ENCODE data around the gene NUMBL. TPM values are rescaled to one million over a fixed set of nuclear protein-coding genes. Genes with fewer than 3 reads are reported as not detected.
A peak's percentile ranks its signal among the peaks of the same experiment; 100 is the strongest.
"Not testable (repeated sequence)": the region's sequence is repeated elsewhere in the genome, so short reads cannot be mapped to it uniquely, and the experiment has no call there.

Gene NUMBL
- total RNA-seq, 2 experiments from 2014 or later: 6.4 to 7.2 TPM

DNA sequence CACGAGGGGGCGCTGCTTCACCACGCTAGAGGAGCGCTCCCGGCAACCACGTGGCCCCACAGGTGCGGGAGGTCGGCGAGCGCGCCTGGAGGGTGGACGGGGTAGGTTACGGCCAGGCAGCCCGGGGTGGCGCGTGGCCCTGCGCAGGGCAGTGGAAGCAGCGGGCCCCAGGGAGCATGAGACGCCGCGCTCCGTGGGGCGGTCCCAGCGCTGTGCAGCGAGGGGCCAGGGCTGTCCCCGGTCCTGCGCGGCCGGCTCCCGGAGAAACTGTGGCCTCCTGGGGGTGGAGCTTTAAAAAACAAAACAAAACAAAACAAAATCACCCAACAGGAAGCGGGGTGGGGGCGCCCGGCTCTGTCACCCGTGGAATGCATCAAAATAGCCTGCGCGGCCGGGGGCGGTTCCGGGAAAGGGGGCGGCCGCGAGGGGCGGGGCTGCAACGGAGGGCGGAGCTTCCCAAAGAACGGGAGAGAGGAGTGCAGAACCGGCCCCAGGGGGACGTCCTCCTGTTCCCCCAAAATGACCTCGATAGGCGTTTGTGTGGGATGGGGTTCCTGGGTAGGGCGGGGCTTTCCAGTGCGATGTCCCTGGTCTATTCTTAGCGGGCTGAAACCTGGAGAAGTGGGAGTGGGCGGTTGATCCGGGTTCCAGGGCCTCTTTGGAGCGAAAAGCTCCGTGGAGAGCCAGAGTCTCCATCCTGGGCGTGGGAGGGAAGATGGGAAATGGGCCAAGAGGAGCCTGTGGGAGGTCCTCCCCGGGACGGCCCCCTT lies 27.3 kb downstream of the NUMBL start:
- Mint-ChIP-seq H3K4me3 (peak overlapping the region; percentile 72), H3K27me3 (no peaks in the 10 kb centered on the region), H3K4me1 (peaks cover 22% of the 10 kb centered on the region), H3K36me3 (peaks cover under 1% of the 10 kb centered on the region), H3K9me3 (ENCODE audit: low read depth) (no peaks in the 10 kb centered on the region), H3K27ac (peak overlapping the region; percentile 56)
- ATAC-seq: peak; percentile 92
- CTCF ChIA-PET: interaction anchor here (0.6 to 5.8 kb wide), 37 partner anchors 9 to 1757 kb away, joined by 3 to 67 read pairs (median 4); partner anchors contain the start of genes ACTMAP, COQ8B, EGLN2 and ITPKC
- peak; percentile 92 for DNase-seq

DNA sequence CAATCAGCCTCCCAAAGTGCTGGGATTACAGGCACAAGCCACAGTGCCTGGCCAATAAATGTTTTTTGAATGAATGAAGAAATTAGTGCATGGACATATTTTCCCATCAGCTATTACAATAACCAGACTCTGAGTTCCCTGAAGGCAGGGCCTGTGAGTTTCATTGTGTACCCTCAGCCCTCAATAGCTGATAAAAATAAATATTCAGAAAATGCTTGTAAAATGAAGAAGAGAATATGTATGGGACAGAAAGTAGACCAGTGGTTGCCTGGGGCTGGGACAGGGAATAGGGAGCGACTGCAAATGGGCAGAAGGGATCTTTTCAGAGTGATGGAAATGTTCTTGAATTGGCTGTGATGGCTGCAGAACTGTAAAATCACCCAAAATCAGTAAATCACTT lies 28.8 kb downstream of the NUMBL start:
- H3K36me3 Mint-ChIP-seq: no peaks in the 10 kb centered on the region
- H3K9me3 Mint-ChIP-seq (ENCODE audit: low read depth): no peaks in the 10 kb centered on the region
- CTCF ChIA-PET: interaction anchor here (1.3 to 5.8 kb wide), 6 partner anchors 26 to 647 kb away, joined by 3 to 67 read pairs (median 6); no protein-coding TSS in a partner anchor
- H3K27me3 Mint-ChIP-seq: no peaks in the 10 kb centered on the region
- ATAC-seq (no peak), DNase-seq (no peak)
- H3K4me3 Mint-ChIP-seq: no peak overlapping the region
- no peak overlapping the region for H3K27ac Mint-ChIP-seq
- H3K4me1 Mint-ChIP-seq: peaks cover 18% of the 10 kb centered on the region

DNA sequence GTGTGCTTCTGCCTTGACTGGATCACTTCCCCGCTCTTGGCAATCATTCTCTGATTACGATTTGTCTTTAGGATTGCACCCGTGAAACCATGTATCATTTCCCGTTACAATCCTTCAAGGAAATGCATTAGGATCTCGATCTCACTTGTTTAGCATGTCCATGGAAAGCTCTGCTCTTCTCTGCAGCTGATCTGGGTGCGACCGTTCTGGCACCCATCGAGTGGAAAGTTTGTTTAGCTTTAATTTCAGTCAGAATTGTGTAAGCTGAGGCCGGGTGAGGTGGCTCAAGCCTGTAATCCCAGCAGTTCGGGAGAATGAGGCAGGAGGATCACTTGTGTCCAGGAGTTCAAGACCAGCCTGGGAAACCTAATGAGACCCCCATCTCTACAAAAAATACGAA lies 30.9 kb downstream of the NUMBL start:
- no peak for ATAC-seq
- DNase-seq: no peak
- H3K27ac Mint-ChIP-seq: no peak overlapping the region

DNA sequence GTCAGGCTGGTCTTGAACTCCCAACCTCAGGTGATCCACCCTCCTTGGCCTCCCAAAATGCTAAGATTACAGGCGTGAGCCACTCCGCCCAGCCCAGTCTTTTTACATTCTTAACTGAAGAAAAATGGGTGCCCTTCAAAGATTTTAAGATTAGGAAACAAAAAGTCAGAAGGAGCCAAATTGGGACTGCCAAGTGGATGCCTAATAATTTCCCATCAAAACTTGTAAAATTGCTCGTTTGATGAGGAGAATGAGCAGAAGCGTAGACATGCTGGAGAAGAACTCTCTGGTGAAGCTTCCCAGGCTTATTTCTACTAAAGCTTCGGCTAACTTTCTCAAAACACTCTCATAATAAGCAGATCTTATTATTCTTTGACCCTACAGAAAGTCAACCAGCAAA lies 31.3 kb downstream of the NUMBL start:
- Mint-ChIP-seq H3K27ac (no peak overlapping the region), H3K4me1 (peaks cover 9% of the 10 kb centered on the region), H3K9me3 (ENCODE audit: low read depth) (no peaks in the 10 kb centered on the region), H3K36me3 (no peaks in the 10 kb centered on the region), H3K27me3 (no peaks in the 10 kb centered on the region), H3K4me3 (no peak overlapping the region)
- CTCF ChIA-PET: interaction anchor here (0.7 to 5.8 kb wide), 4 partner anchors 9 to 160 kb away, joined by 3 to 67 read pairs (median 4); no protein-coding TSS in a partner anchor
- no peak for ATAC-seq
- DNase-seq: no peak

More for the DNA sequence above, 30.9 kb downstream of the NUMBL start:
- Mint-ChIP-seq H3K36me3 (no peaks in the 10 kb centered on the region), H3K27me3 (no peaks in the 10 kb centered on the region), H3K4me1 (peaks cover 9% of the 10 kb centered on the region), H3K9me3 (ENCODE audit: low read depth) (no peaks in the 10 kb centered on the region), H3K4me3 (no peak overlapping the region)
- CTCF ChIA-PET: interaction anchor here (0.6 to 5.8 kb wide), 6 partner anchors 9 to 485 kb away, joined by 3 to 67 read pairs (median 4); no protein-coding TSS in a partner anchor

DNA sequence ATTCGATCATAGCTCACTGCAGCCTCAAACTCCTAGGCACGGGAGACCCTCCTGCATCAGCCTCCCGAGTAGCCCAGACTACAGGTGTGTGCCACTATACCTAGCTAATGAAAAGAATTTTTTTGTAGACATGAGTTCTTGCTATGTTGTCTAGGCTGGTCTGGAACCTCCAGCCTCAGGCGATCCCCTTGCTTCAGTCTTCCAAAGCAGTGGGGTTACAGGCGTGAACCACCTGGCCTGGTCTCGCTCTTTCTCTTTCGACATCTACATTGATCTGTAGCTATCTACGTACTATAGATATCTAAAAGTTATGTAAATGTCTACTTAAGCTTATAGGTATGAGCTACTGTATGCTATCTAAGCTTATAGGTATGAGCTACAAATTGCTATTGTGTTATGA lies 32.4 kb downstream of the NUMBL start:
- DNase-seq (no peak), ATAC-seq (no peak)
- no peaks in the 10 kb centered on the region for H3K36me3 Mint-ChIP-seq
- H3K27me3 Mint-ChIP-seq: no peaks in the 10 kb centered on the region
- H3K4me1 Mint-ChIP-seq: no peaks in the 10 kb centered on the region
- CTCF ChIA-PET: interaction anchor here (0.6 to 1.1 kb wide), 3 partner anchors 123 to 162 kb away, joined by 3 to 8 read pairs (median 3); no protein-coding TSS in a partner anchor
- H3K4me3 Mint-ChIP-seq: no peak overlapping the region
- H3K9me3 Mint-ChIP-seq (ENCODE audit: low read depth): no peaks in the 10 kb centered on the region
- no peak overlapping the region for H3K27ac Mint-ChIP-seq

DNA sequence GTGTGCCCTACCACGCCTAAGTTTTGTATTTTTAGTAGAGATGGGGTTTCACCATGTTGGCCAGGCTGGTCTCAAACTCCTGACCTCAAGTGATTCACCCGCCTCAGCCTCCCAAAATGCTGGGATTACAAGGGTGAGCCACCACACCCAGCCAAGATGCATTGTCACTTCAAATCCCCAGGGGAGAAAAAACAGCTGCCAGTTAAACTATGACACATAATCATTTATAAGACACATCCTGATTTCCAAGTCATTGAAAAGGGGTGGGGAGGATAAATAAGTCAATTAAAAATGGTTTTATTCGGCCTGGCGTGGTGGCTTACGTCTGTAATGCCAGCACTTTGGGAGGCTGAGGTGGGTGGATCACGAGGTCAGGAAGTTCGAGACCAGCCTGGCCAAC lies 34.8 kb downstream of the NUMBL start:
- DNase-seq; H3K36me3 Mint-ChIP-seq; H3K27ac Mint-ChIP-seq; H3K9me3 Mint-ChIP-seq (ENCODE audit: low read depth); H3K27me3 Mint-ChIP-seq; ATAC-seq; H3K4me1 Mint-ChIP-seq; H3K4me3 Mint-ChIP-seq: not testable (repeated sequence)
- CTCF ChIA-PET: interaction anchor here (1.7 kb wide), 1 partner anchor 21 kb away, joined by 7 read pairs; no protein-coding TSS in a partner anchor

DNA sequence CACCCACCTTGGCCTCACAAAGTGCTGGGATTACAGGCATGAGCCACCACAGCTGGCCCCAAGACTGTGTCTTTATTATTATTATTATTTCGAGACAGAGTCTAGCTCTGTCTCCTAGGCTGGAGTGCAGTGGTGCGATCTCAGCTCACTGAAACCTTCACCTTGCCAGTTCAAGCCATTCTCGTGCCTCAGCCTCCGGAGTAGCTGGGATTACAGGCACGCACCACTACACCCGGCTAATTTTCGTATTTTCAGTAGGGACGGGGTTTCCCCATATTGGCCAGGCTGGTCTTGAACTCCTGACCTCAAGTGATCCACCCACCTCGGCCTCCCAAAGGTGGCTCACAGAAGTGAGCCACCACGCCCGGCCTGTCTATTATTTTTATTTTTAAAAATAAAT lies 38.1 kb downstream of the NUMBL start:
- H3K27ac Mint-ChIP-seq; H3K9me3 Mint-ChIP-seq (ENCODE audit: low read depth); DNase-seq; ATAC-seq; H3K27me3 Mint-ChIP-seq; H3K36me3 Mint-ChIP-seq; H3K4me1 Mint-ChIP-seq; H3K4me3 Mint-ChIP-seq: not testable (repeated sequence)
- CTCF ChIA-PET: interaction anchor here (1.3 to 2.6 kb wide), 2 partner anchors 11 to 17 kb away, joined by 3 to 12 read pairs; no protein-coding TSS in a partner anchor

DNA sequence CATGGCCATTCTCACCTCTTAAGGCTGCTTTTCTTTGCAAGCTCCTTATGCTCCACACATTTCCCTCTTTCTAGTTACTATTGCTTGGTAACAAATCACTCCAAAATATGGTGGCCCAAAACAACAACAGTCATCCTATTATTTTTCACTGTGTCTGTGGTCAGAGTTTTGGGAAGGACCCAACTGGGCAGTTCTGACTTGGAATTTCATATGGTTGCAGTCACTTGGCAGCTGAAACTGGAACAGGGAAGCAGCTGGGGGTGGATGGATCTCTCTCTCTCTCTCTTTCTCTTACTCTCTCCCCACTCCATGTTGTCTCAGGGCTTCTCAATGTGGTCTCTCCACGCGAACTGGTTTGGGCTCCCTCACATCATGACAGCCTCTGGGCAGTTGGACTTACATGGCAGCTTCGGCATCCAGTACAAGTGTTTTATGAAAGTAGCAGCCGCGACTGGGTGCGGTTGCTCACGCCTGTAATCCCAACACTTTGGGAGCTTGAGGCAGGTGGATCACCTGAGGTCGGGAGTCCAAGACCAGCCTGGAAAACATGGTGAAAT lies 39.6 kb downstream of the NUMBL start:
- H3K27ac Mint-ChIP-seq: no peak overlapping the region

DNA sequence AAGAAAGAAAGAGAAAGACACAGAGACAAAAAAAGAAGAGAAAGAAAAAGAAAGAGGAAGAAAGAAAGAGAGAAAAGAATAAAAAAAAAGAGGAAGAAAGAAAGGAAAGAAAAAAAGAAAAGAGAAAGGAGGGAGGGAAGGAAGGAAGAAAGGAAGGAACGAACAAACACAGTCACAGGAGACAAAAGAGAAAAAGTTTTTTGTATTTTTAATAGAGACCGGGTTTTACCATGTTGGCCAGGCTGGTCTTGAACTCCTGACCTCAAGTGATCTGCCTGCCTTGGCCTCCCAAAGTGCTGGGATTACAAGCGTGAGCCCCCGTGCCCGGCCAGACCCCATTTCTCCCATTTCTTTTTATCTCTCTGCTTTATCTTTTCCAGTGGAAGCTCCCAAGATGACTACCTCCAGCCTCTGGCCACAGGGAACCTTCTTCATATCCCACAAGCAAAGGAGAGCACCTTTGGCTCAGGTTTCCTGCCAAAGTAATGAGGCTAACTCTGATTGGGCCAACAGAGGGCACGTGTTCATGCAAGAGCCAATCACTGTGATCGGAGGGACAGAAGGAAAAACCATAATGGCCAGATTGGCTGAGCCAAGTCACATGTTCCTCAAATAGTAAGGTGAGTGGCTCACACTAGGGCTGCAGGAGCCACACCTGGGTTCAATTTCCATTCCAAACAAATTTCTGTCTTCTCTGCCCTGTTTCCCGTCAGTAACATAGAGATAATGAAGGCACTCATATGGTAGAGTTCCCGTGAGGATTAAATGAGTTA lies 40.4 kb downstream of the NUMBL start:
- not testable (repeated sequence) for ATAC-seq; H3K36me3 Mint-ChIP-seq; H3K9me3 Mint-ChIP-seq (ENCODE audit: low read depth); DNase-seq; H3K4me3 Mint-ChIP-seq; H3K27ac Mint-ChIP-seq; H3K27me3 Mint-ChIP-seq; H3K4me1 Mint-ChIP-seq
- CTCF ChIA-PET: interaction anchor here (0.6 to 2.6 kb wide), 3 partner anchors 9 to 15 kb away, joined by 3 to 12 read pairs (median 3); no protein-coding TSS in a partner anchor

More for the DNA sequence above, 39.6 kb downstream of the NUMBL start:
- Mint-ChIP-seq H3K9me3 (ENCODE audit: low read depth) (no peaks in the 10 kb centered on the region), H3K36me3 (no peaks in the 10 kb centered on the region), H3K27me3 (peaks cover 4% of the 10 kb centered on the region), H3K4me3 (no peak overlapping the region), H3K4me1 (peaks cover 3% of the 10 kb centered on the region)
- DNase-seq (no peak), ATAC-seq (no peak)
- CTCF ChIA-PET: interaction anchor here (0.6 to 2.6 kb wide), 4 partner anchors 8 to 833 kb away, joined by 3 to 12 read pairs (median 4); no protein-coding TSS in a partner anchor

DNA sequence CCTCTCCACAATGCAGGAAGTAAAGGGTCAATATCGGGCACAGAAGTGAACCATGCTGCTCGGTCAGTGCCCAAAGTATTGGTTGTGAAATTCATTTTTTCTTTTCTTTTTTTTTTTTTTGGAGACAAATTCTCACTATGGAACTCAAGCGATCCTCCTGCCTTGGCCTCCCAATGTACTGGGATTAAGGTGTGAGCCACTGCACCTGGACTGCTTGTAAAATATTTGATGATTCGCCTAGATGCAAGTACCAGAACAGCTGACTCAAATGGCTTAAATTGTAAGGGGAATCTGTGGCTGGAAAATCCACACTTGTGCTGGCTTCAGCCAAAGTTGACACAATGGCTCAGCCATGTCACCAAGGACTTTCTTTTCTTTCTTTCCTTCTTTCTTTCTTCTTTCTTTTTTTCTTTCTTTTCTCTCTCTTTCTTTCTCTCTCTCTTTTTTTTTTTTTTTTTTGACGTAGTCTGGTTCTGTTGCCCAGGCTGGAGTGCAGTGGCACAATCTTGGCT lies 43.7 kb downstream of the NUMBL start:
- DNase-seq (no peak), ATAC-seq (no peak)
- CTCF ChIA-PET: interaction anchor here (0.7 to 4.6 kb wide), 4 partner anchors 12 to 342 kb away, joined by 3 to 52 read pairs (median 6); no protein-coding TSS in a partner anchor
- H3K4me3 Mint-ChIP-seq: no peak overlapping the region
- peaks cover 8% of the 10 kb centered on the region for H3K4me1 Mint-ChIP-seq
- H3K9me3 Mint-ChIP-seq (ENCODE audit: low read depth): no peaks in the 10 kb centered on the region
- H3K27ac Mint-ChIP-seq: no peak overlapping the region
- peaks cover 7% of the 10 kb centered on the region for H3K27me3 Mint-ChIP-seq
- H3K36me3 Mint-ChIP-seq: no peaks in the 10 kb centered on the region

DNA sequence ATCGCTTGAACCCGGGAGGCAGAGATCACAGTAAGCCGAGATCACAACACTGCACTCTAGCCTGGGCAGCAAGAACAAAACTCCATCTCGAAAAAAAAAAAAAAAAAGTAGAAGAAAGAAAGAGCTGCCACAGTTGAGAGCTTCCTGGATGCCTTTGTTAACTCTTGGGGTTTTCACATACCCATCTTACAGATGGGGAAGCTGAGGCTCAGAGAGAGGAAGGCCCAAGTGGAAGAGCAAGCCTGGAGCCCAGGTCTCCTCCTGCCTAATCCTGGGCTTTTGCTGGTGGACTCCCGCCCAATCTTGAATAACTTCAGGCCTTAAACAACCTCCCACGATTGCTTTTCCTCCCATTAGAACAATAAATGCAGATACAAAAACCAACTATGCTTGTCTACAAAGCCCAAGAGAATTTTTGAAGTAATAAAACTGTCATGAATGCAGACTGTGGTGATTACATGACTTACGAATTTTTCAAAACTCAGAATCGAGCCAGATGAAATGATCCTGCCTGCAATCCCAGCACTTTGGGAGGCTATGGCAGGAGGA lies 47.6 kb downstream of the NUMBL start:
- peaks cover 8% of the 10 kb centered on the region for H3K4me1 Mint-ChIP-seq
- H3K9me3 Mint-ChIP-seq (ENCODE audit: low read depth): no peaks in the 10 kb centered on the region
- DNase-seq (no peak), ATAC-seq (no peak)
- H3K27ac Mint-ChIP-seq: no peak overlapping the region
- H3K4me3 Mint-ChIP-seq: no peak overlapping the region
- peaks cover 7% of the 10 kb centered on the region for H3K27me3 Mint-ChIP-seq
- no peaks in the 10 kb centered on the region for H3K36me3 Mint-ChIP-seq
- CTCF ChIA-PET: interaction anchor here (4.6 kb wide), 1 partner anchor 8 kb away, joined by 52 read pairs; no protein-coding TSS in a partner anchor

DNA sequence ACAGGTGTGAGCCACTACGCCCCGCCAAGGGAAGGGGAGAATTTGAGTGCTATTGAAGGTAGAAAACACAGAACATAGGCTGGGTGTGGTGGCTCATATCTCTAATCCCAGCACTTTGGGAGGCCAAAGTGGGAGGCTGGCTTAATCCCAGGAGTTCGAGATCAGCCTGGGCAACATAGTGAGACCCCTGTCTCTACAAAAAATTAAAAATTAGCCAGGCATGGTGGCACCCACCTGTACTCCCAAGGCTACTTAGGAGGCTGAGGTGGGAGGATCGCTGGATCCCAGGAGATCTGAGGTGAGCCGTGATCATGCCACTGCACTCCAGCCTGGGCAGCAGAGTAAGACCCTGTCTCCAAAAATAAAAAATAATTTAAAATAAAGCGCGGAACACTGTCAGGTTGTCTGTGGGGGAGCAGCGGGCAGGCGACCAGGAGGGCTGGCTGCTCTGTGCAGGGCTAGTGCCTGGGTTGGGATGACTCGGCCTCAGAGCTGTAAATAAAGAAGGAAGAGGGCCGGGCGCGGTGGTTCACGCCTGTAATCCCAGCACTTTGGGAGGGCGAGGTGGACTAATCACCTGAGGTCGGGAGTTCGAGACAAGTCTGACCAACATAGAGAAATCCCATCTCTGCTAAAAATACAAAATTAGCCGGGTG lies 48.3 kb downstream of the NUMBL start:
- H3K27me3 Mint-ChIP-seq: peaks cover 7% of the 10 kb centered on the region
- ATAC-seq (no peak), DNase-seq (no peak)
- H3K4me1 Mint-ChIP-seq: peaks cover 8% of the 10 kb centered on the region
- CTCF ChIA-PET: no interaction called here
- H3K27ac Mint-ChIP-seq: no peak overlapping the region
- H3K36me3 Mint-ChIP-seq: no peaks in the 10 kb centered on the region
- H3K4me3 Mint-ChIP-seq: no peak overlapping the region
- no peaks in the 10 kb centered on the region for H3K9me3 Mint-ChIP-seq (ENCODE audit: low read depth)
